Body of pancreas (tissue), 4 donors: ENCODE data around the gene MGRN1. TPM values are rescaled to one million over a fixed set of nuclear protein-coding genes. Genes with fewer than 3 reads are reported as not detected.

ENCODE experiments used
- ATAC-seq: fragments of 150-250 bp; one replicate; pipeline ENCODE4 v1.9.1; 2016
- DNase-seq, 4 donors: peaks; one replicate each; pipeline ENCODE4 v3.0.0-alpha.2; 2019
- H3K27ac ChIP-seq, 4 donors: fragments of 200-600 bp; sonication (generic); 1 replicate in 3 of 4; 2 replicates in 1 of 4; pipeline versions ENCODE4 v1.5.1 to v1.6.1; 2016 to 2019; ENCODE audit warnings: mild to moderate bottlenecking in 1 of 4, mixed read lengths in 1 of 4, moderate library complexity in 1 of 4
- H3K27me3 ChIP-seq, 2 donors: fragments of 200-600 bp; sonication (generic); one replicate each; pipeline ENCODE4 v1.6.0; 2016; ENCODE audit warnings: mild to moderate bottlenecking in 1 of 2
- H3K36me3 ChIP-seq, 2 donors: fragments of 200-600 bp; sonication (generic); replicated peaks in 1 of 2; 2 replicates each; pipeline ENCODE4 v1.5.1; 2016; ENCODE audit warnings: low read depth in 2 of 2; ENCODE audit not compliant: insufficient read depth in 1 of 2
- H3K4me1 ChIP-seq: fragments of 200-600 bp; sonication (generic); one replicate; pipeline ENCODE4 v1.6.0; 2016
- H3K4me3 ChIP-seq, 2 donors: fragments of 200-600 bp; sonication (generic); 1 replicate in 1 of 2; 2 replicates in 1 of 2; pipeline ENCODE4 v1.5.1; 2016 to 2019
- H3K9me3 ChIP-seq, 3 donors: fragments of 200-600 bp; sonication (generic); 1 replicate in 2 of 3; 2 replicates in 1 of 3; pipeline ENCODE4 v1.5.1; 2016
- CTCF ChIP-seq, 7 experiments: fragments of 450-650 bp in 4 of 7; fragments of 200-600 bp in 3 of 7; sonication (generic) in 3 of 7; IDR thresholded peaks; one replicate each; pipeline ENCODE4 v1.5.1; 2016 to 2019; ENCODE audit warnings: antibody characterized with exemption in 7 of 7
- POLR2A ChIP-seq, 3 donors: fragments of 450-650 bp; IDR thresholded peaks; one replicate each; pipeline ENCODE4 v1.6.1; 2016; ENCODE audit warnings: antibody characterized with exemption in 3 of 3, mild to moderate bottlenecking in 2 of 3
- WGBS, 2 donors: methylation state at CpG; one replicate each; pipeline ENCODE4 v1.1.5; 2017; 5-methylcytosine and 5-hydroxymethylcytosine counted together
- intact Hi-C: fragments of 100-400 bp; cut with DNase I; formaldehyde crosslinking; loops from one replicate; pipeline ENCODE4 v1.15.1; 2023
- total RNA-seq, 2 donors: library from RNA; depleted of rRNA; stranded (reverse); fragments of >200 nt; gene quantifications; one replicate each; pipeline ENCODE4 v1.1.0, GENCODE V29; 2016

The MGRN1 gene
- total RNA-seq, 2 donors from 2014 or later, result 23.3 to 44.8 TPM

- no peaks in the 10 kb centered on the region for H3K27me3 ChIP-seq
- ATAC-seq (no peak), DNase-seq (no peak)
- no peaks in the 10 kb centered on the region for H3K9me3 ChIP-seq
- intact Hi-C loops, result loop anchor here (5.0 to 10.0 kb wide), 2 partner anchors 73 to 265 kb away; partner anchors contain the start of gene SEC14L5
- TF ChIP-seq POLR2A (IDR thresholded peaks at IDR 0.05) (no peak), CTCF (IDR thresholded peaks at IDR 0.05) (no peak)
- WGBS, 2 donors, result 84 to 91% methylated on average over 24 to 31 of the region's 31 CpGs
- H3K36me3 ChIP-seq, result peaks cover 0 to 4% of the 10 kb centered on the region in 2 donors
- no peak overlapping the region for H3K27ac ChIP-seq
- H3K4me3 ChIP-seq, result no peak overlapping the region
- peaks cover 21% of the 10 kb centered on the region for H3K4me1 ChIP-seq
These were observed 65.5 kb downstream of the MGRN1 start for GRCh38 chr16:4689864-4690704.

DNA sequence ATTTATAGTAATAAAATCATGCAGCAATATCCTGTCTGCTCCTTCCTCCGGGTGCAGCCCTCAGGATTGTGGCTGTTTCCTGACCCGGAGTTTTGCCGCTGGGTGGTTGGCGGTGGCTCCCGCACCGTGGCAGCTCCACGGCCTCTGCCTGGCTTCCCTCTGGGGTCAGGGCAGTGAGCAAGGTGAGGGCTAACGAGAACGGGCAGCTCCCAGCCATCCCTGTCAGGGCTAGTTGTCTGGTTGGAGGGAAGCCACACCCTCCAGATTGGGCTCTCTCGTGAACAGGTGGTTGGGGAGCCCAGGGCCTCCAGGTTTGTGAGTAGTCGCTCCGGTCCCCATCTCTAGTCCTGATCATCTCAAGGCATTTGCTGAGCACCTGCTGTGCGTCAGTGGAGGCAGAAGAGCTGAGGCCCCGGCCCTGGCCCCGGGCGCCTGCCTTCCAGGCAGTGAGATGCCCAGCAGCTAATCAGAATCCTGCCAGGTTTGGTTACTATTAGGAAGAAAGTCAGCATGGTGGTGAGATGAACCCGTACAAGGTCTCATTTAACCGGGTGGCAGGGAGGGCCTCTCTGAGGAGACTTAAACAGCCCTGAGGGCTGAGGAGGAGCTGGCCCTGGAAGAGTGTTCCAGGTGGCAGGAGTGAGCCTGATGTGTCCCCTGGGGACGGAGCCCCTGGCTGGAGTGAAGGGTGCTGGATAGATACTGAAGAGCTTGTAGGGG, 66.5 kb downstream of the MGRN1 start:
- Histone ChIP-seq H3K27ac (no peak overlapping the region), H3K9me3 (no peaks in the 10 kb centered on the region), H3K4me1 (peaks cover 25% of the 10 kb centered on the region), H3K4me3 (no peak overlapping the region), H3K36me3 (peaks cover 0 to 6% of the 10 kb centered on the region in 2 donors), H3K27me3 (no peaks in the 10 kb centered on the region)
- no peak for TF ChIP-seq POLR2A (IDR thresholded peaks at IDR 0.05)
- TF ChIP-seq CTCF (IDR thresholded peaks at IDR 0.05), result no peak
- ATAC-seq (no peak), DNase-seq (no peak)
- intact Hi-C loops, result loop anchor here (5.0 to 10.0 kb wide), 2 partner anchors 74 to 264 kb away; partner anchors contain the start of gene SEC14L5
- 69 to 80% methylated on average over 12 to 19 of the region's 19 CpGs for WGBS, 2 donors

GRCh38 chr16:4691666-4692412, 67.2 kb downstream of the MGRN1 start:
- no peak overlapping the region for H3K4me3 ChIP-seq
- TF ChIP-seq POLR2A (IDR thresholded peaks at IDR 0.05), result no peak
- no peak for TF ChIP-seq CTCF (IDR thresholded peaks at IDR 0.05)
- no peaks in the 10 kb centered on the region for H3K27me3 ChIP-seq
- no peaks in the 10 kb centered on the region for H3K9me3 ChIP-seq
- H3K36me3 ChIP-seq, result peaks cover 0 to 7% of the 10 kb centered on the region in 2 donors
- DNase-seq (no peak), ATAC-seq (no peak)
- H3K27ac ChIP-seq, result no peak overlapping the region
- intact Hi-C loops, result loop anchor here (5.0 to 10.0 kb wide), 2 partner anchors 75 to 263 kb away; partner anchors contain the start of gene SEC14L5
- WGBS, 2 donors, result 80 to 94% methylated on average over 7 to 15 of the region's 20 CpGs
- H3K4me1 ChIP-seq, result peaks cover 25% of the 10 kb centered on the region

DNA sequence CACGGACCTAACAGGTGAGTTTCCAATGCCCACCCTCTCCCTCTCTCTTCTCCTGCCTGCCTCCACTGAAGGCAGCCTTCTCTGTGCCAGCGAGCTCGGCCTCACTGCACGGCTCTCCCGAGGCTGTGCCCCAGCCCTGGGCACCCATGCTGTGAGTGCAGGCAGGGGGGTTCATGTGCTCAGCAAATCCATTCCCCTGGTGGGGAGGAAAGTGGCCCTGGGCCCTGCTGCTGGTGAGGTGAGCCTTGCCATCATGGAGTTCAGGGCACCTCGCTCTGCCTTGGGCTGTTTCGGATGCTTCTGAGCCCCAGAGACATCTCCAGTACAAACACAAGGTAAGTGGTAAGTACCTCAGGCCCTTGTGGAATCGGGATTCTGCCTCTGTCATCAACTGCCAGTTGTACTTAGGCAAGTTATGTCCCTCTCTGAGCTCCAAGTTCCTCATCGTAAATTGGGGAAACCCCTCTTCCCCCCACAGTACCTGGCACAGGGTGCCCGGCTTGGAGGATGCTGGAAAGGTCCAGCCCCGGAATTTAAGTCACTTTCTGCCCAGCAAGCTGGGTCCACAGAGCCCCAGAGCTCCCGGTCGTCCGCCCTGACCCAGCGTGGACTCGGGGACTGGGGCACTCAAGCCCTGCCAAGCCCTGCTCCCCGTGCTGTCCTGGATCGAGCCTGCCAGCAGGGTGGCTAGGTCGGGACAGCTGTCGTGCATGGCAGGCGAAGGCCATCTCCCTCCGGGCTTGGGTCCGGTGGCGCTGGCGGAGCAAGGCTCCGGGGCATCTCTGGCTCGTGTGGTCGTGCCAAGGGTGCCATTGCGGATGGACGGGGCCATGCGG, 68.1 kb downstream of the MGRN1 start:
- ATAC-seq (peak; percentile 8), DNase-seq (peak in 1 of 4 donors; percentile 34)
- H3K27me3 ChIP-seq, result no peaks in the 10 kb centered on the region
- no peak for TF ChIP-seq POLR2A (IDR thresholded peaks at IDR 0.05)
- no peak for TF ChIP-seq CTCF (IDR thresholded peaks at IDR 0.05)
- peak overlapping the region in 1 of 2 donors; percentile 29 for H3K4me3 ChIP-seq
- peak overlapping the region; percentile 40 to 96 (median 71) for H3K27ac ChIP-seq
- no peaks in the 10 kb centered on the region for H3K9me3 ChIP-seq
- H3K4me1 ChIP-seq, result peaks cover 25% of the 10 kb centered on the region
- peaks cover 0 to 7% of the 10 kb centered on the region in 2 donors for H3K36me3 ChIP-seq
- intact Hi-C loops, result loop anchor here (5.0 to 10.0 kb wide), 2 partner anchors 75 to 262 kb away; partner anchors contain the start of gene SEC14L5
- 18 to 67% methylated on average over 8 to 31 of the region's 31 CpGs for WGBS, 2 donors
